HepG2 (cell line): Measurements from ENCODE around the gene COPS7B. TPM values are rescaled to one million over a fixed set of nuclear protein-coding genes. Genes with fewer than 3 reads are reported as not detected.
A peak's percentile ranks its signal among the peaks of the same experiment; 100 is the strongest.

Experiments used
- ATF6 ChIP-seq: sonication (generic); formaldehyde crosslinking; conservative IDR thresholded peaks from 2 replicates; pipeline ENCODE4 v1.4.0; 2020; ENCODE audit warnings: missing genetic modification reagents
- CHD2 ChIP-seq: IDR thresholded peaks from 2 replicates; pipeline ENCODE4 v1.6.1; 2011; ENCODE audit warnings: low read depth, low read length, improper control_type of control experiment
- FUBP1 ChIP-seq: sonication (generic); formaldehyde crosslinking; IDR thresholded peaks from 2 replicates; pipeline ENCODE4 v1.5.1; 2020; ENCODE audit warnings: missing genetic modification reagents, mild to moderate bottlenecking, borderline replicate concordance
- HOXD1 ChIP-seq: sonication (generic); formaldehyde crosslinking; IDR thresholded peaks from 2 replicates; pipeline ENCODE4 v1.5.0; 2020; ENCODE audit warnings: missing genetic modification reagents
- MAFK ChIP-seq, 2 experiments: IDR thresholded peaks in 1 of 2; conservative IDR thresholded peaks in 1 of 2; 2 replicates each; pipeline ENCODE4 v1.6.1; 2011; ENCODE audit warnings: improper control_type of control experiment in 2 of 2, low read length in 2 of 2
- RXRB ChIP-seq: IDR thresholded peaks from 2 replicates; pipeline ENCODE4 v1.6.1; 2016; ENCODE audit warnings: borderline replicate concordance, missing genetic modification reagents, missing compliant biosample characterization
- SAFB2 ChIP-seq: sonication (generic); formaldehyde crosslinking; IDR thresholded peaks from 2 replicates; pipeline ENCODE4 v1.5.1; 2020; ENCODE audit warnings: missing genetic modification reagents, low read depth, mild to moderate bottlenecking, borderline replicate concordance
- SMARCC2 ChIP-seq: fragments of 450-650 bp; IDR thresholded peaks from 2 replicates; pipeline ENCODE4 v1.6.1; 2017; ENCODE audit warnings: antibody characterized with exemption, mild to moderate bottlenecking
- TBL1XR1 ChIP-seq: fragments of 150-350 bp; IDR thresholded peaks from 2 replicates; pipeline ENCODE4 v1.6.1; 2014; ENCODE audit warnings: borderline replicate concordance, low read length; ENCODE audit not compliant: partially characterized antibody
- TCF7L2 ChIP-seq: IDR thresholded peaks from 2 replicates; pipeline ENCODE4 v1.6.1; 2011; ENCODE audit warnings: mild to moderate bottlenecking, low read depth, low read length, moderate library complexity
- TFDP1 ChIP-seq: IDR thresholded peaks from 2 replicates; pipeline ENCODE4 v1.6.1; 2016; ENCODE audit warnings: missing compliant biosample characterization, missing genetic modification reagents, borderline replicate concordance
- ZBED4 ChIP-seq: sonication (generic); formaldehyde crosslinking; IDR thresholded peaks from 2 replicates; pipeline ENCODE4 v1.4.0; 2020; ENCODE audit warnings: missing genetic modification reagents, borderline replicate concordance
- ZHX1 ChIP-seq: sonication (generic); formaldehyde crosslinking; IDR thresholded peaks from 2 replicates; pipeline ENCODE4 v1.8.1; 2022; ENCODE audit warnings: low read depth, mild to moderate bottlenecking, missing genetic modification reagents
- ZNF557 ChIP-seq: sonication (generic); formaldehyde crosslinking; IDR thresholded peaks from 2 replicates; pipeline ENCODE4 v1.4.0; 2020; ENCODE audit warnings: missing genetic modification reagents
- ZNF773 ChIP-seq: sonication (generic); formaldehyde crosslinking; IDR thresholded peaks from 2 replicates; pipeline ENCODE4 v1.4.0; 2020; ENCODE audit warnings: missing genetic modification reagents, borderline replicate concordance
- polyA plus RNA-seq, 8 experiments: library from polyadenylated mRNA; depleted of rRNA in 3 of 8; stranded (reverse) in 7 of 8; unstranded in 1 of 8; fragments of >200 nt; fragmentation: Illumina TruSeq in 4 of 8; extraction: Trizol in 4 of 8; gene quantifications; 2 replicates each; pipeline versions ENCODE4 v1.2.1 to v1.2.3, GENCODE V29; 2011 to 2016; ENCODE audit warnings: low read depth in 4 of 8, missing spikeins in 1 of 8, mixed read lengths in 1 of 8; ENCODE audit not compliant: insufficient read depth in 1 of 8
- total RNA-seq, 5 experiments: library from RNA; depleted of rRNA; stranded (reverse); fragments of >200 nt; fragmentation: Illumina TruSeq; extraction: Trizol; gene quantifications; 2 replicates each; pipeline ENCODE4 v1.2.3, GENCODE V29; 2016; ENCODE audit warnings: low read depth in 1 of 5

Gene COPS7B
- total and polyA plus RNA-seq, 2 of the 13 experiments (the other 11 are each of a cell fraction or from before 2014, with no cell fraction given) = 30.6 to 62.7 TPM

GRCh38 chr2:231780909-231781797 lies 5.1 kb upstream of the COPS7B start, which contains the start of gene PDE6D (continued):
- TF ChIP-seq ZBED4 (CRISPR knock-in tag) (no peak; the same call in none of the 2 replicates), ATF6 (peak; percentile 43; the same call in 1 of the 2 replicates), TCF7L2 (no peak), FUBP1 (CRISPR knock-in tag) (no peak), ZNF557 (CRISPR knock-in tag) (peak; percentile 37; the same call in 1 of the 2 replicates), ZNF773 (CRISPR knock-in tag) (no peak), TFDP1 (CRISPR knock-in tag) (peak; percentile 85), SAFB2 (peak; percentile 84; the same call in 1 of the 2 replicates), TBL1XR1 (peak; percentile 86), MAFK (conservative IDR thresholded peaks at IDR 0.05 in 1 of 2, IDR thresholded peaks at IDR 0.05 in 1 of 2; ENCODE audit: low read length in 2 of 2) (no peak), ZHX1 (CRISPR knock-in tag) (no peak), SMARCC2 (no peak), RXRB (CRISPR knock-in tag) (peak; percentile 20; the same call in 1 of the 2 replicates), CHD2 (peak; percentile 79), HOXD1 (CRISPR knock-in tag) (peak; percentile 72; the same call in 1 of the 2 replicates)
